Lung (tissue), 12 donors: ENCODE data around the gene ELAC1. TPM values are rescaled to one million over a fixed set of nuclear protein-coding genes. Genes with fewer than 3 reads are reported as not detected.

Experiments
- ATAC-seq: fragments of 200-7000 bp; cut with Tn5 transposase; one replicate; pipeline ENCODE4 v1.9.1; 2020; ENCODE audit warnings: moderate number of reproducible peaks; ENCODE audit not compliant: insufficient read depth, low FRiP score
- DNase-seq, 3 donors: peaks; one replicate each; pipeline ENCODE4 v3.0.0-alpha.2; 2013 to 2017
- H3K27ac ChIP-seq, 2 donors: one replicate each; pipeline ENCODE4 v1.5.1; 2013; ENCODE audit warnings: mild to moderate bottlenecking in 2 of 2, moderate library complexity in 2 of 2, control low read depth in 1 of 2, inconsistent platforms in 1 of 2, low read depth in 1 of 2, low read length in 1 of 2
- H3K27me3 ChIP-seq, 3 donors: one replicate each; pipeline ENCODE4 v1.5.1; 2013; ENCODE audit warnings: low read length in 2 of 3; ENCODE audit not compliant: control insufficient read depth in 3 of 3, insufficient read depth in 3 of 3
- H3K36me3 ChIP-seq, 4 donors: one replicate each; pipeline ENCODE4 v1.5.1; 2013; ENCODE audit warnings: low read length in 4 of 4, mild to moderate bottlenecking in 1 of 4, moderate library complexity in 1 of 4; ENCODE audit not compliant: control insufficient read depth in 4 of 4, insufficient read depth in 4 of 4
- H3K4me1 ChIP-seq, 5 donors: one replicate each; pipeline ENCODE4 v1.5.1; 2013; ENCODE audit warnings: low read length in 5 of 5, mild to moderate bottlenecking in 2 of 5, moderate library complexity in 1 of 5; ENCODE audit not compliant: control insufficient read depth in 5 of 5, insufficient read depth in 5 of 5
- H3K4me3 ChIP-seq: one replicate; pipeline ENCODE4 v1.5.1; 2013; ENCODE audit warnings: mild to moderate bottlenecking, control low read depth, moderate library complexity
- H3K9ac ChIP-seq, 2 donors: one replicate each; pipeline ENCODE4 v1.5.1; 2013; ENCODE audit warnings: low read length in 2 of 2, control low read depth in 1 of 2; ENCODE audit not compliant: insufficient read depth in 1 of 2
- H3K9me3 ChIP-seq, 4 donors: one replicate each; pipeline ENCODE4 v1.5.1; 2013; ENCODE audit warnings: low read length in 3 of 4, mild to moderate bottlenecking in 1 of 4, moderate library complexity in 1 of 4; ENCODE audit not compliant: control insufficient read depth in 4 of 4, insufficient read depth in 3 of 4
- WGBS, 2 donors: extraction: QIAGEN DNeasy Blood & Tissue Kit; methylation state at CpG; one replicate each; pipeline ENCODE4 v1.1.7; 2013; 5-methylcytosine and 5-hydroxymethylcytosine counted together
- polyA plus RNA-seq, 2 donors: library from polyadenylated mRNA; stranded (reverse); fragments of 200-250 nt; gene quantifications; one replicate each; pipeline ENCODE4 v1.2.1, GENCODE V29; 2013
- total RNA-seq, 2 donors: library from RNA; depleted of rRNA in 1 of 2; stranded (reverse); fragments of >200 nt in 1 of 2; gene quantifications; one replicate each; pipeline ENCODE4 v1.2.1, GENCODE V29; 2014 to 2021
- TF ChIP-seq, protein P1 (sequence below): IDR thresholded peaks from 2 replicates; pipeline ENCODE4 v1.5.1; 2012; ENCODE audit warnings: mild to moderate bottlenecking; ENCODE audit errors: control extremely low read depth, extremely low read depth
- donor health status: control.
- donor health status: control.
- donor health status: Bipolar disorder and iron deficiency.
- donor health status: healthy.
- donor health status: DM: yes; HTN: yes; CAD: no.

The ELAC1 gene
- total and polyA plus RNA-seq, 4 donors: 5.0 to 10.2 (median 5.6) TPM

DNA sequence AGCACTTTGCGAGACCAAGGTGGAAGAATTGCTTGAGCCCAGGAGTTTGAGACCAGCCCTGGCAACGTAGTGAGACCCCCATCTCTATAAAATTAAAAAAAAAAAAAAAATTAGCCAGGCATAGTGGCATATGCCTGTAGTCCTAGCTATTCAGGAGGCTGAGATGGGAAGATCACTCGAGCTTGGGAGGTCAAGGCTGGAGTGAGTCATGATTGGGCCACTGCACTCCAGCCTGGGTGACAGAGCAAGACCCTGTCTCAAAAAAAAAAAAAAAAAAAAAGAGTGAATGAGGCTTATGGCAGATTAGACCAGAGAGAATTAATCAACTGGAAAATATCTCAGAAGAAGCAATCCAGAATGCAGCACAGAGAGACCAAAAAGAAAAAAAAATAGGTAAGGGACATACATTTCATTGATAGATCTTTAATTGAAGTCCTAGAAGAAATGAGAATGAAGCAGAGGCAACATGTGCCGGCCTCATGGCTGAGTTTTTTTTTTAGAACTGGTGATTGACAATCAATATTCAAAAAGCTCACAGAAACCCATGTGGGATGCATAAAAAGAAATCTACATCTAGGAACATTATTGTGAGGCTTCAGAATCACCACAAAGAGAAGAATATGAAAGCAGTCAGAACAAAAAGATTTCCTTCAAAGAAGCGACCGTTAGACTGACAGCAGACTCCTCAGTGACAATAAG, 32.2 kb upstream of the ELAC1 start:
- Histone ChIP-seq H3K27me3 (no peaks in the 10 kb centered on the region), H3K27ac (no peak overlapping the region), H3K4me1 (peaks cover 0 to 2% (median 0%) of the 10 kb centered on the region in 5 donors), H3K4me3 (no peak overlapping the region), H3K9ac (no peak overlapping the region), H3K36me3 (peaks cover 2 to 5% (median 3%) of the 10 kb centered on the region in 4 donors), H3K9me3 (no peaks in the 10 kb centered on the region)
- WGBS, 2 donors: 96 to 98% methylated on average over 6 of the region's 6 CpGs
- ATAC-seq: no peak
- DNase-seq: no peak
- TF ChIP-seq, protein P1, sequence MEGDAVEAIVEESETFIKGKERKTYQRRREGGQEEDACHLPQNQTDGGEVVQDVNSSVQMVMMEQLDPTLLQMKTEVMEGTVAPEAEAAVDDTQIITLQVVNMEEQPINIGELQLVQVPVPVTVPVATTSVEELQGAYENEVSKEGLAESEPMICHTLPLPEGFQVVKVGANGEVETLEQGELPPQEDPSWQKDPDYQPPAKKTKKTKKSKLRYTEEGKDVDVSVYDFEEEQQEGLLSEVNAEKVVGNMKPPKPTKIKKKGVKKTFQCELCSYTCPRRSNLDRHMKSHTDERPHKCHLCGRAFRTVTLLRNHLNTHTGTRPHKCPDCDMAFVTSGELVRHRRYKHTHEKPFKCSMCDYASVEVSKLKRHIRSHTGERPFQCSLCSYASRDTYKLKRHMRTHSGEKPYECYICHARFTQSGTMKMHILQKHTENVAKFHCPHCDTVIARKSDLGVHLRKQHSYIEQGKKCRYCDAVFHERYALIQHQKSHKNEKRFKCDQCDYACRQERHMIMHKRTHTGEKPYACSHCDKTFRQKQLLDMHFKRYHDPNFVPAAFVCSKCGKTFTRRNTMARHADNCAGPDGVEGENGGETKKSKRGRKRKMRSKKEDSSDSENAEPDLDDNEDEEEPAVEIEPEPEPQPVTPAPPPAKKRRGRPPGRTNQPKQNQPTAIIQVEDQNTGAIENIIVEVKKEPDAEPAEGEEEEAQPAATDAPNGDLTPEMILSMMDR: no peak

DNA sequence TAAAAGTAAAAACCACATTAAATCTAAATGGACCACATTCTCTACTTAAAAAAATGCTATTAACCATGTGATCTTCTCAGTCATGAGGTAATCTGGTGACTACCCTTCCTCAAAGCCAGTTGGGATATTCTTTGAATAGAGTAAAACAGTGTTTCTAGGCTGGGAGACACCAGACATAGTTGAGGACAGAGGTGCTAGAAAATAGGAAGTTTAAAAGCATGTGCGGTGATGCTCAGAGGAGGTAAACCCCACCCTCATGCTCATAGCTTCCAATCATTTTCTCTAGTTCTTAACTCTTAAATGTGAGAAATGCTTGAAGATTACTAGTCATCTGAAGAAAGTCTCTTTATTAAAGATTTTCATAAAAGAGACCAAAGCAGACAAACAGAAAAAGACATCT, 30.7 kb upstream of the ELAC1 start:
- DNase-seq (no peak), ATAC-seq (no peak)
- Histone ChIP-seq H3K4me3 (no peak overlapping the region), H3K27ac (no peak overlapping the region), H3K9ac (no peak overlapping the region), H3K4me1 (peaks cover 0 to 2% (median 0%) of the 10 kb centered on the region in 5 donors), H3K9me3 (no peaks in the 10 kb centered on the region), H3K27me3 (no peaks in the 10 kb centered on the region), H3K36me3 (peaks cover 2 to 5% (median 3%) of the 10 kb centered on the region in 4 donors)
- WGBS, 2 donors: 79 to 80% methylated on average over 1 of the region's 1 CpG
- TF ChIP-seq, protein P1: no peak

GRCh38 chr18:50938912-50939311, 28.9 kb upstream of the ELAC1 start:
- H3K27me3 ChIP-seq: no peaks in the 10 kb centered on the region
- ATAC-seq (no peak), DNase-seq (no peak)
- no peak overlapping the region for H3K9ac ChIP-seq
- 96 to 100% methylated on average over 2 of the region's 2 CpGs for WGBS, 2 donors
- H3K4me1 ChIP-seq: no peaks in the 10 kb centered on the region
- TF ChIP-seq, protein P1: no peak
- no peak overlapping the region for H3K4me3 ChIP-seq
- peaks cover 0 to 7% (median 3%) of the 10 kb centered on the region in 4 donors for H3K36me3 ChIP-seq
- H3K27ac ChIP-seq: no peak overlapping the region
- no peaks in the 10 kb centered on the region for H3K9me3 ChIP-seq
